ENCODE results near the gene RDH5. TPM values are rescaled to one million over a fixed set of nuclear protein-coding genes. Genes with fewer than 3 reads are reported as not detected.

Gene RDH5
- total and polyA plus RNA-seq, 2 of the 4 experiments (the other 2 are of a cell fraction) = 7.3 to 18.8 TPM

DNA sequence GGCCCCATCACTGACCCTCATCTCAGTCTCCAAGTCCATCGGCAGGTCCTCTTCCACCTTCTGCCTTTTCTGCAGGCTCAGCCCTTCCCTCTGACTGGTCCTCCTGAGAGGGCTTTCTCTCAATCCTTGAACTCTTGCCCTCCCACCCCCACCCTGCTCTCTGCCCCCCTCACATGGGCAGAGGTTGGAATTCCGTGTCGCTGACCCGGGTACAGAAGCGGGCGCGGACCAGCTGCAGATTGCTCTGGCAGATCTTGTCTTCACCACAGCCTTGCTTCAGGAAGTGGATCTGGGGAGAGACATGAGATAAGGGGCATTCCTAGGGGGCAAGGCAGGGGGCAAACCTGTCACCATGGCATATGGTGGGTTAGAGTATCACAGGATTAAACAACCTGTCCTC lies 24.8 kb upstream of the RDH5 start:
- TF ChIP-seq FOS (IDR thresholded peaks at IDR 0.05; ENCODE audit: low read depth, low read length) = no peak
- H3K56ac ChIP-seq (ENCODE audit: extremely low read depth, insufficient read depth, low read length) = no peak overlapping the region
- intact Hi-C loops (cut with micrococcal nuclease) = no loop called here
- no peaks in the 10 kb centered on the region for H3K36me3 ChIP-seq (ENCODE audit: control insufficient read depth, insufficient read depth, low read length)
- no peak overlapping the region for H3K4me3 ChIP-seq (ENCODE audit: insufficient read depth, low read depth, low read length)
- no peak overlapping the region for H3K14ac ChIP-seq (replicated peaks; ENCODE audit: low read depth, low read length)
- H2BK15ac ChIP-seq (ENCODE audit: low read depth, low read length) = no peak overlapping the region
- H4K5ac ChIP-seq (ENCODE audit: low read depth, low read length) = no peak overlapping the region
- no peak overlapping the region for H4K91ac ChIP-seq (ENCODE audit: insufficient read depth, low read depth, low read length)
- dilution Hi-C loops (cut with HindIII; ENCODE audit: low sequenced_read_pairs, unreplicated experiment) = no loop called here
- H3K23ac ChIP-seq (ENCODE audit: low read depth, low read length) = no peak overlapping the region
- no peak overlapping the region for H2AFZ ChIP-seq (replicated peaks; ENCODE audit: low read length, poor library complexity)
- no peak overlapping the region for H3K18ac ChIP-seq (ENCODE audit: low read depth, low read length)
- no peaks in the 10 kb centered on the region for H3K9me3 ChIP-seq (ENCODE audit: control insufficient read depth, insufficient read depth, low read length)
- H3K79me1 ChIP-seq (ENCODE audit: low read depth in 1 of 2, low read length in 2 of 2) = no peaks in the 10 kb centered on the region
- H2AK9ac ChIP-seq (replicated peaks; ENCODE audit: low read depth, low read length, poor library complexity) = no peak overlapping the region
- H2AK5ac ChIP-seq (ENCODE audit: low read depth, low read length) = no peak overlapping the region
- no peak overlapping the region for H3K4ac ChIP-seq (ENCODE audit: low read depth, low read length)
- H3K27me3 ChIP-seq (ENCODE audit: control insufficient read depth, insufficient read depth, low read length) = peaks cover 22% of the 10 kb centered on the region
- no peak overlapping the region for H3K9ac ChIP-seq (ENCODE audit: low read depth, low read length)
- no peak overlapping the region for H2BK5ac ChIP-seq (ENCODE audit: low read depth, low read length, poor library complexity, severe bottlenecking)
- WGBS, 2 experiments (ENCODE audit: extremely low coverage in 2 of 2, insufficient read length in 1 of 2) = 100% methylated on average over 1 of the region's 7 CpGs; no CpG with 5 or more reads in 1 of the 2 experiments
- no peaks in the 10 kb centered on the region for H4K20me1 ChIP-seq (ENCODE audit: insufficient read depth, low read length)
- H2BK120ac ChIP-seq (ENCODE audit: low read depth, low read length) = no peak overlapping the region
- ChIA-PET POLR2A (ENCODE audit: unreplicated experiment) (no interaction called here), CTCF (interaction anchor here (0.7 kb wide), 1 partner anchor 14 kb away, joined by 3 read pairs; a partner anchor contains a TSS)
- no peak overlapping the region for H3K27ac ChIP-seq (ENCODE audit: insufficient read depth, low read length)
- no peak overlapping the region for H3K4me2 ChIP-seq (ENCODE audit: low read depth, low read length)
- no peaks in the 10 kb centered on the region for H3K9me1 ChIP-seq (ENCODE audit: insufficient read depth, low read length)
- ATAC-seq (ENCODE audit: low read depth) (no peak), DNase-seq (no peak)
- H4K8ac ChIP-seq (ENCODE audit: low read depth in 2 of 2, low read length in 2 of 2) = no peak overlapping the region
- no peaks in the 10 kb centered on the region; the same call in 1 of the 2 replicates for H3K4me1 ChIP-seq (ENCODE audit: control insufficient read depth, insufficient read depth, low read length)
- in situ Hi-C loops (cut with MboI; ENCODE audit: low sequenced_read_pairs) = no loop called here
- BruUV-seq (replicated peaks) = no TSS peak
- no peak overlapping the region for H2BK20ac ChIP-seq (ENCODE audit: low read depth, low read length)
